LNCaP clone FGC (cell line): Measurements from ENCODE around the gene RNF166.

Experiments used
- DNase-seq: peaks from one replicate; pipeline ENCODE4 v3.0.0-alpha.2; 2011; ENCODE audit warnings: low read depth
- H3K4me3 ChIP-seq: 2 replicates; pipeline ENCODE4 v1.5.1; 2011; ENCODE audit warnings: mild to moderate bottlenecking, low read depth, low read length, control low read depth
- CTCF ChIP-seq: IDR thresholded peaks from 2 replicates; pipeline ENCODE4 v1.5.1; 2012; ENCODE audit warnings: mild to moderate bottlenecking; ENCODE audit not compliant: control insufficient read depth, insufficient read depth; ENCODE audit errors: extremely low read depth

The RNF166 gene

DNA sequence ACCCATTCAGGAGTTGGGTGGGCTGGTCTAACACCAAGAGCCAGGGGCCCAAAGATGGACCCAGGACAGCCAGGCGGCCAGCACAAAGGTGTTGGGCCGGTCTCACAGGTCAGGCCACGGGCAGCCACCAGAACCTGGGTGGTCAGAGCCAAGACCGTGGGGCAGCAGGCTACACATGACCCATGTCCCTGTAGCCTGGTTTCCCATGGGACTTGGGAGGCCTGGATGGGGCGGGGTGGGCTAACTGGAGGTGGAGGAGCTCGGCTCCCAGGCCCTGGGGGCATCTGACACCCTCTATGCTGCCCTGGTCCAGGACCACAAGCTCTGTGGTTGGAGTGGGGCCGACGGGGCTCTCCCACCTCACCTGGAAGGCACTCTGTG is 17.3 kb upstream of the RNF166 start:
- no peak overlapping the region for H3K4me3 ChIP-seq
- no peak for TF ChIP-seq CTCF
- DNase-seq, result no peak

GRCh38 chr16:88722784-88723506 is 16.7 kb upstream of the RNF166 start:
- no peak for DNase-seq
- no peak overlapping the region for H3K4me3 ChIP-seq
- no peak for TF ChIP-seq CTCF

GRCh38 chr16:88721815-88722755 is 15.9 kb upstream of the RNF166 start:
- no peak overlapping the region for H3K4me3 ChIP-seq
- no peak for DNase-seq
- TF ChIP-seq CTCF, result no peak

- DNase-seq, result no peak
- no peak for TF ChIP-seq CTCF
- no peak overlapping the region for H3K4me3 ChIP-seq
Observed at GRCh38 chr16:88721236-88721635, 15.0 kb upstream of the RNF166 start.

- DNase-seq, result no peak
- no peak overlapping the region for H3K4me3 ChIP-seq
- TF ChIP-seq CTCF, result no peak
Observed at GRCh38 chr16:88720396-88720970, 14.3 kb upstream of the RNF166 start.

GRCh38 chr16:88719933-88720296 is 13.7 kb upstream of the RNF166 start:
- no peak for TF ChIP-seq CTCF
- DNase-seq, result no peak
- H3K4me3 ChIP-seq, result no peak overlapping the region
